Activated CD4-positive, alpha-beta T cell treated with anti-CD3 and anti-CD28 coated beads, Interleukin-2, amount 10 ng/mL, durations not matched to agents 7 days and 5 days (primary cell): ENCODE measurements around the gene DNM3. TPM values are rescaled to one million over a fixed set of nuclear protein-coding genes. Genes with fewer than 3 reads are reported as not detected.
A peak's percentile ranks its signal among the peaks of the same experiment; 100 is the strongest.

Experiments
- CTCF ChIA-PET: fragments of 350-600 bp; sonication (Branson Sonifier 250); formaldehyde crosslinking; loops from one replicate; lab custom pipeline; 2021; ENCODE audit warnings: antibody characterized with exemption; lab: Charles Lee
- POLR2A ChIA-PET: fragments of 350-600 bp; sonication (Branson Sonifier 250); formaldehyde crosslinking; loops from one replicate; lab custom pipeline; 2021; ENCODE audit warnings: antibody characterized with exemption; lab: Charles Lee
- DNase-seq: peaks from one replicate; pipeline ENCODE4 v3.0.0-alpha.2; 2020
- H3K27ac Mint-ChIP-seq: one replicate; pipeline ENCODE4 v1.8.0; 2021; ENCODE audit warnings: mild to moderate bottlenecking, moderate library complexity, mixed read lengths
- H3K27me3 Mint-ChIP-seq: one replicate; pipeline ENCODE4 v1.8.0; 2021; ENCODE audit warnings: mixed read lengths
- H3K36me3 Mint-ChIP-seq: one replicate; pipeline ENCODE4 v1.8.0; 2021; ENCODE audit warnings: low read depth, mixed read lengths
- H3K4me1 Mint-ChIP-seq: one replicate; pipeline ENCODE4 v1.8.0; 2021; ENCODE audit warnings: mixed read lengths
- H3K4me3 Mint-ChIP-seq: one replicate; pipeline ENCODE4 v1.8.0; 2021; ENCODE audit warnings: mild to moderate bottlenecking, moderate library complexity, mixed read lengths
- H3K9me3 Mint-ChIP-seq: one replicate; pipeline ENCODE4 v1.8.0; 2021; ENCODE audit warnings: mixed read lengths
- total RNA-seq, 2 experiments: library from RNA; stranded (reverse); gene quantifications; one replicate each; pipeline ENCODE4 v1.2.3, GENCODE V29; 2021

Gene DNM3
- total RNA-seq, 2 experiments from 2014 or later: 2.1 TPM

- Mint-ChIP-seq H3K9me3 (no peaks in the 10 kb centered on the region), H3K36me3 (no peaks in the 10 kb centered on the region), H3K27ac (no peak overlapping the region), H3K4me3 (no peak overlapping the region), H3K4me1 (peaks cover 38% of the 10 kb centered on the region), H3K27me3 (no peaks in the 10 kb centered on the region)
- ChIA-PET CTCF (interaction anchor here (0.9 kb wide), 1 partner anchor 12 kb away, joined by 3 read pairs; no protein-coding TSS in a partner anchor), POLR2A (interaction anchor here (0.7 to 1.0 kb wide), 2 partner anchors 96 to 125 kb away, joined by 3 to 6 read pairs; no protein-coding TSS in a partner anchor)
- no peak for DNase-seq
Measured at GRCh38 chr1:172269084-172269483, 427.8 kb downstream of the DNM3 start.

DNA sequence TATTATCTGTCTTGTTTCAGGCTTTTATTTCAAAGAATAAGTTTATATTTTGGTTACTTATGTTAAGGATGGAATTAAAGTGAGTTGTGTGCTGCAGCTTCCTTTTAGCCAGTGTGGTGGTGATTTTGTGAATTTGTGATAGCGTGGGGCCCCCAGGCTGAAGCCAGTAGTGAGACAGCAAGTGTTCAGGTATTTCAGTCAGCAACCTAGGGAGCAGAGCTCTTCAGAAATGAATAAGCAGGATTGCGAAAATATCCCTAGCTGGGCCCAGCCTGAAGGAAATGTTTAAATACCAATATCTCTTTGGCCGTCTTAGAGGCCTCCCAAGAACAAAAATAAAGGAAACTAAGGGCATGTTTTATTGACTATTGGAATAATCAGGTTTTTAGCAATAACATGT lies 428.3 kb downstream of the DNM3 start:
- ChIA-PET POLR2A (interaction anchor here (1.0 kb wide), 1 partner anchor 125 kb away, joined by 3 read pairs; no protein-coding TSS in a partner anchor), CTCF (interaction anchor here (0.9 kb wide), 1 partner anchor 13 kb away, joined by 3 read pairs; no protein-coding TSS in a partner anchor)
- no peaks in the 10 kb centered on the region for H3K27me3 Mint-ChIP-seq
- peak overlapping the region; percentile 50 for H3K27ac Mint-ChIP-seq
- peaks cover 39% of the 10 kb centered on the region for H3K4me1 Mint-ChIP-seq
- H3K4me3 Mint-ChIP-seq: no peak overlapping the region
- DNase-seq: no peak
- H3K9me3 Mint-ChIP-seq: no peaks in the 10 kb centered on the region
- H3K36me3 Mint-ChIP-seq: no peaks in the 10 kb centered on the region

GRCh38 chr1:172270605-172271004 lies 429.3 kb downstream of the DNM3 start:
- ChIA-PET POLR2A (no interaction called here), CTCF (interaction anchor here (0.6 kb wide), 3 partner anchors 123 to 469 kb away, joined by 4 to 7 read pairs (median 6); no protein-coding TSS in a partner anchor)
- peak overlapping the region; percentile 82 for H3K27ac Mint-ChIP-seq
- no peaks in the 10 kb centered on the region for H3K27me3 Mint-ChIP-seq
- peak overlapping the region; percentile 36 for H3K4me3 Mint-ChIP-seq
- peaks cover 2% of the 10 kb centered on the region for H3K9me3 Mint-ChIP-seq
- DNase-seq: no peak
- H3K4me1 Mint-ChIP-seq: peaks cover 39% of the 10 kb centered on the region
- no peaks in the 10 kb centered on the region for H3K36me3 Mint-ChIP-seq

GRCh38 chr1:172272087-172272486 lies 430.8 kb downstream of the DNM3 start:
- Mint-ChIP-seq H3K27ac (no peak overlapping the region), H3K4me3 (no peak overlapping the region), H3K9me3 (peaks cover 2% of the 10 kb centered on the region), H3K27me3 (no peaks in the 10 kb centered on the region), H3K36me3 (no peaks in the 10 kb centered on the region), H3K4me1 (peaks cover 39% of the 10 kb centered on the region)
- no peak for DNase-seq
- POLR2A ChIA-PET: no interaction called here
- CTCF ChIA-PET: no interaction called here

DNA sequence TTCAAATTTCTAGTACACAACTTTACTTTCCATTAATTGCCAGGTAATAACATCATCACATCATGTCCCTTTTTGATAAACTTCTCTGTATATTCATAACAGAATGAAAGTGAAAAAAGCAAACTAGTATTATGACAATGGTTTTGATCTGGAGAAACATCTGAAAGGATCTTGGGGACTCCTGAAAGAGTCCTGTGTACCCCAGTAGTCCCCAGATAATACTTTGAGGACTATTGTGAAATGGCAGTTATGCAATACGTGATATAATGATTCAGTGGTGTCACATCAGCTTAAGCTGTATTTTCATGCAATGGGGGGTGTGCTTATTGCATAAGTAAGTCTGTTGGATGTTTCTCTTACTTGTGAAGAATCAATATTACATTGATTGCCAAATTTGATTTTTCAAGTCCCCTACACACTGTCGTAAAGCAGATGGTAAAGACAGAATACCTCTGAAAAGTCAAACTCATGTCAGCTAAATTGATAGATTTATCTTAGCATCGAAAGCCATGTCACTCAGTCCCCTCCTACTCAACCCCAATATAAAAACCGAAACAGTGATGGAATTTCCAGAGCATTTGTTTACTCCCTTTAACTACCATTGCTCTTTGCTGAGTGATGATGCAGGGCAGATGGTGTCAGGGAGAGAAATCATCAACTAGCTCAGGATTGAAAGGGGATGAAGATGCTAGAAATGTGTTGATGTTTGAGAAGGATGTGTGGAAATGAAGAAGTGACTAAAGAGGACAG lies 432.5 kb downstream of the DNM3 start:
- Mint-ChIP-seq H3K36me3 (no peaks in the 10 kb centered on the region), H3K27me3 (no peaks in the 10 kb centered on the region), H3K4me3 (no peak overlapping the region), H3K4me1 (peaks cover 37% of the 10 kb centered on the region), H3K9me3 (peaks cover 3% of the 10 kb centered on the region), H3K27ac (no peak overlapping the region)
- CTCF ChIA-PET: interaction anchor here (1.1 to 1.3 kb wide), 2 partner anchors 17 to 121 kb away, joined by 3 to 4 read pairs; no protein-coding TSS in a partner anchor
- DNase-seq: no peak
- POLR2A ChIA-PET: no interaction called here

DNA sequence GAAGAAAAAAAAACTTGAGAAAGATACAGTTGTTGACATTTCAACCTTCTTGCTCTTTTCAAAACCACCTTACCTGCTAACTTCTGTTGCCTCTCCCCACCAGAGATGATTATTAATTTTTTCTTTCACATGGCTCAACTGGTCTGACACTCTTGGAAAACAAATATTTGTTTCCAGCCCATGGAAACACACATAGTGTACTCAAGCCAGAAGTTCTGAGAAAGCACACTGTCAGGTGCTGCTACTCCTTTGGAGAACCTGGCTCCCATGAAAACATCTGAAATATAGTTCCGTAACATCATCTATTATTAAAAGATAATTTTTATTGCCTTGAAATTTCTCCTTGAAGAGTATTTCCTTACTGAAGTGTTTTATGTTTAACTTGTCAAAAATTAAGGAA lies 434.2 kb downstream of the DNM3 start:
- H3K9me3 Mint-ChIP-seq: peaks cover 5% of the 10 kb centered on the region
- CTCF ChIA-PET: no interaction called here
- POLR2A ChIA-PET: no interaction called here
- DNase-seq: no peak
- no peak overlapping the region for H3K4me3 Mint-ChIP-seq
- no peaks in the 10 kb centered on the region for H3K27me3 Mint-ChIP-seq
- peaks cover 20% of the 10 kb centered on the region for H3K4me1 Mint-ChIP-seq
- no peak overlapping the region for H3K27ac Mint-ChIP-seq
- peaks cover 4% of the 10 kb centered on the region for H3K36me3 Mint-ChIP-seq

GRCh38 chr1:172276120-172276818 lies 435.0 kb downstream of the DNM3 start:
- no peak for DNase-seq
- Mint-ChIP-seq H3K4me3 (no peak overlapping the region), H3K4me1 (peaks cover 14% of the 10 kb centered on the region), H3K9me3 (peaks cover 9% of the 10 kb centered on the region), H3K36me3 (peaks cover 4% of the 10 kb centered on the region), H3K27me3 (no peaks in the 10 kb centered on the region), H3K27ac (no peak overlapping the region)
- ChIA-PET CTCF (interaction anchor here (1.0 kb wide), 1 partner anchor 9 kb away, joined by 3 read pairs; no protein-coding TSS in a partner anchor), POLR2A (no interaction called here)

DNA sequence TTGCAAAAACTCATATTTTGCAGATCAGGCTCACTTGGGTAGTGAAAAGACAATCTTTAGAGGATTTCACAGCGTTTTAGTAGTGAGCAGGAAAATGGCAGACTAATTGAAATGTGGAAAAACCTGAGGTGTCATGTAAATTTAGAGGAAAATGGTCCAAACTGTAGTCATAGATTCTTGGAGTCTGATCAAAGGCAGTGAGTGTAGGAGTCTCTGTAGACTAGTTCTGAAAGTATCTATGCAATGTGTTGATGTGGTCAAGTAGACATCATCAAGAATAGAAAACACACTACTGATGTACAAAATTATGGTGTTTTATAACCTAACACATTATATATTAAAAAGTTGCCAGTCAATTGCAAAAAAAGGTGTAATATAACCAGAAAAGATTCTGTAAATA lies 436.0 kb downstream of the DNM3 start:
- H3K4me1 Mint-ChIP-seq: peaks cover 9% of the 10 kb centered on the region
- ChIA-PET CTCF (no interaction called here), POLR2A (no interaction called here)
- H3K36me3 Mint-ChIP-seq: peaks cover 4% of the 10 kb centered on the region
- H3K27me3 Mint-ChIP-seq: no peaks in the 10 kb centered on the region
- no peak overlapping the region for H3K4me3 Mint-ChIP-seq
- DNase-seq: no peak
- H3K9me3 Mint-ChIP-seq: peaks cover 13% of the 10 kb centered on the region
- H3K27ac Mint-ChIP-seq: no peak overlapping the region

DNA sequence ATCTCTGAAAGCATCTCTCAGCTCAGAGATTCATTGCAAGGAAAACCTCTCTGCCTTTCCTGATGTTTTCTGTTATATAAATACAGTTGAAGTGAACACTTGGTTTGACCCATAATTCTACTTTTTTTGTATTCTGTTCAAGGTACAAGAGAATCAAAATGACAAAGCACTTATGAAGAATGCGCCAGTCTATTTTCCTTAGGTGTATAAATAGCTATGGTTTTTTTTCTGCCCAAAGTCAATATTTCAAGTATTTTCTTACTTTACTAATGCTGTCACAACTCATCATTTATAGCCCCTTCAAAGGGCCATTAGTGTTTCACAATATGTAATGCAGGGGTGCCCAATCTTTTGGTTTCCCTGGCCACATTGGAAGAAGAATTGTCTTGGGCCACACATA lies 436.7 kb downstream of the DNM3 start:
- peaks cover 4% of the 10 kb centered on the region for H3K36me3 Mint-ChIP-seq
- no peak overlapping the region for H3K4me3 Mint-ChIP-seq
- DNase-seq: no peak
- H3K27ac Mint-ChIP-seq: no peak overlapping the region
- CTCF ChIA-PET: interaction anchor here (0.8 kb wide), 1 partner anchor 16 kb away, joined by 3 read pairs; no protein-coding TSS in a partner anchor
- peaks cover 14% of the 10 kb centered on the region for H3K9me3 Mint-ChIP-seq
- POLR2A ChIA-PET: no interaction called here
- H3K4me1 Mint-ChIP-seq: peaks cover 9% of the 10 kb centered on the region
- no peaks in the 10 kb centered on the region for H3K27me3 Mint-ChIP-seq

DNA sequence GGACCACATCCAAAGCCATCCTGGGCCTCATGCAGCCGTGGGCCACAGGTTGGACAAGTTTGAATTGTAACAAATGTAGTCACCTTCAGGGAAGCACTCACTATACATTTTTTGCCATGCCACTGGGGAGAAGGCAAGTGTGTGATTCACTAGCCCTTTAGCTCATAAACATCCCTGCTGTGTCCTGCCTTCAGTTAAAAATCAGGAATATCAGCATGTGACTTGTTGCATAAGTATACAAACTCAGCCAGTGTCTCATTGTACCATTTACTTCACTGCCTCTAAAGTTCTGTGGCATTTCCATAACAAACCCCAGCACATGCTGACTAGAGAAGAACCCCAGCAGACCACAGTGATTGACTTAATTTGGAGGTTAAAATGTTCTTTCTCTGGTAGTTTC lies 437.2 kb downstream of the DNM3 start:
- CTCF ChIA-PET: interaction anchor here (0.8 kb wide), 1 partner anchor 15 kb away, joined by 3 read pairs; no protein-coding TSS in a partner anchor
- peaks cover 7% of the 10 kb centered on the region for H3K4me1 Mint-ChIP-seq

DNA sequence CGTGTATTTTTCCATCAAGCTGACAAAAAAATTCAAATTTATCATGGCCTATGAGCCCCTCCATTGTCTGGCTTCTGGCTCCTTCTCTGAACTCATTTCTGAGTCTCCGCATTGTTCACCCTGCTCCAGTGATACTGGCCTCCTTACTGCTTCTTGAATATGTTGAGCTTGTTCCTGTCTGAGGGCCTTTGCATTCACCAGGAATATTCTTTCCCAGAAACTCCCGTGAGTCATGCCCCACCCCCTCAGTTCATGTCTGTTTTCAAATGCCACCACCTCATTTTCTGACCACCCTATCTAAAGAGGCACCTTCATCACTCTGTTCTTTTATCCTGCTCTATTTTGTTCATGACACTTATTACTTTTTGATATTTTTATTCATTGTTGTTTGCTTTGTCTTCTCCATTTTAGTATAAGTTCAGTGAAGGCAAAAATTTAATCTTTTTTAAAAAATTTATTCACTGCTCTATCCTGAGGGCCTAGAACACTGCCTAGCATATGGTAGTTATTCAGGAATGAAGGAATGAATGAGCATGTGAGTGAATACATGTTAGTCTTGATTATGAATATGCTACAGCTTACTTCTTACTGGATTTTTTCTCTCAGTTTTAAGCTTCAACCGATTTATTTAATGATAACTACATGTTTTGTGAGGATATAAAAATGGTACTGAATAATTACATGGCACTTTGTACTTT lies 438.8 kb downstream of the DNM3 start:
- ChIA-PET POLR2A (no interaction called here), CTCF (no interaction called here)
- Mint-ChIP-seq H3K9me3 (peaks cover 17% of the 10 kb centered on the region), H3K4me3 (no peak overlapping the region), H3K27ac (no peak overlapping the region), H3K27me3 (no peaks in the 10 kb centered on the region), H3K36me3 (peaks cover 4% of the 10 kb centered on the region), H3K4me1 (no peaks in the 10 kb centered on the region)
- DNase-seq: no peak

More for the DNA sequence above, 437.2 kb downstream of the DNM3 start:
- no peak for DNase-seq
- POLR2A ChIA-PET: no interaction called here
- no peaks in the 10 kb centered on the region for H3K27me3 Mint-ChIP-seq
- peaks cover 4% of the 10 kb centered on the region for H3K36me3 Mint-ChIP-seq
- no peak overlapping the region for H3K27ac Mint-ChIP-seq
- H3K9me3 Mint-ChIP-seq: peaks cover 17% of the 10 kb centered on the region
- H3K4me3 Mint-ChIP-seq: no peak overlapping the region

DNA sequence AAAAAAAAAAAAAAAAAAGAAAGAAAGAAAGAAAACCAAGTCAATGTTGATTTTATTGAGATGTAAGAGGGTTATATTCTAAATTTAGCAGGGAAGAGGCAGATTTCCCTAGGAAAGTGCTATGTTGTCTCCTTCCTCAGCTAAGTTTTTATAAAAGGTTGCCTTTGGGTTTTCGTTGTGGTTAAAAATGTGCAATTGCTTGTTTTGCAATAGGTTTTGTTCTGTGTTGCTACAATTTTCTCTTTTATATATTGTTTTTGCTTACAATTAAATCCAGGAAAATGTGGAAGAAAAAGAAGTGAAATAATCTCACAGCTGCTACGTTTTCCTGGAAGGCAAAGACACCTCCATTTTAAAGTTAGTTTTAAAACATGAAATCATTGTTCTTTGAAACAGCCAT lies 442.5 kb downstream of the DNM3 start:
- ChIA-PET POLR2A (no interaction called here), CTCF (no interaction called here)
- Mint-ChIP-seq H3K27ac (no peak overlapping the region), H3K27me3 (no peaks in the 10 kb centered on the region), H3K36me3 (peaks cover 4% of the 10 kb centered on the region), H3K9me3 (peaks cover 16% of the 10 kb centered on the region), H3K4me1 (peaks cover 5% of the 10 kb centered on the region), H3K4me3 (no peak overlapping the region)
- DNase-seq: no peak
